ENCODE data around the gene SPSB1.

The SPSB1 gene

DNA sequence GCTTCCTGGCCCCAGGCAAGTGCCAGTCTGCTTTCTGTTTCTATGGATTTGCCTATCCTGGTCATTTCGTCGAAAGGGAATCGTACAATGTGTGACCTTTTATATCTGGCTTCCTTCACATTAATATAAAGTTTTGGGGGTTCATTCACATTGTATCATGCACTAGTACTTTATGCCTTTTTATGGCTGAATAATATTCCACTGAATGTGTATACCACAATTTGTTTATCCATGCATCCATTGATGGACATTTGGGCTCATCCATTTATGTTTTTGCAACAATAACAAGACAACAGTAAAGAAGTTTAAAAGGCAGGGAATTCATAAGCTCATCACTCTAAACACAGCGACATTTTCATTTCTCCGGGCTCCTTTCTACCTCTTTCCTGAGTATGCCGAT is 50.6 kb downstream of the SPSB1 start:
- Histone ChIP-seq H3K27me3 (ENCODE audit: insufficient read depth, insufficient read length) (no peaks in the 10 kb centered on the region), H3K9ac (ENCODE audit: insufficient read length, low read depth) (no peak overlapping the region), H3K9me3 (ENCODE audit: insufficient read depth, low read length) (no peaks in the 10 kb centered on the region; the same call in 1 of the 2 replicates), H3K36me3 (ENCODE audit: insufficient read depth, insufficient read length, low read length) (no peaks in the 10 kb centered on the region), H3K4me1 (ENCODE audit: insufficient read depth, insufficient read length) (peaks cover 12% of the 10 kb centered on the region), H3K4me3 (ENCODE audit: insufficient read length, low read depth) (no peak overlapping the region)
- TF ChIP-seq ZNF274 (IDR thresholded peaks at IDR 0.05; ENCODE audit: low read depth, low read length), result no peak
- TF ChIP-seq YY1 (IDR thresholded peaks at IDR 0.05; ENCODE audit: insufficient read depth, insufficient read length), result no peak
- TF ChIP-seq SUZ12 (IDR thresholded peaks at IDR 0.05; ENCODE audit: extremely low read depth, insufficient read depth, insufficient read length), result no peak
- no peak for DNase-seq (ENCODE audit: low read depth, low spot score)

DNA sequence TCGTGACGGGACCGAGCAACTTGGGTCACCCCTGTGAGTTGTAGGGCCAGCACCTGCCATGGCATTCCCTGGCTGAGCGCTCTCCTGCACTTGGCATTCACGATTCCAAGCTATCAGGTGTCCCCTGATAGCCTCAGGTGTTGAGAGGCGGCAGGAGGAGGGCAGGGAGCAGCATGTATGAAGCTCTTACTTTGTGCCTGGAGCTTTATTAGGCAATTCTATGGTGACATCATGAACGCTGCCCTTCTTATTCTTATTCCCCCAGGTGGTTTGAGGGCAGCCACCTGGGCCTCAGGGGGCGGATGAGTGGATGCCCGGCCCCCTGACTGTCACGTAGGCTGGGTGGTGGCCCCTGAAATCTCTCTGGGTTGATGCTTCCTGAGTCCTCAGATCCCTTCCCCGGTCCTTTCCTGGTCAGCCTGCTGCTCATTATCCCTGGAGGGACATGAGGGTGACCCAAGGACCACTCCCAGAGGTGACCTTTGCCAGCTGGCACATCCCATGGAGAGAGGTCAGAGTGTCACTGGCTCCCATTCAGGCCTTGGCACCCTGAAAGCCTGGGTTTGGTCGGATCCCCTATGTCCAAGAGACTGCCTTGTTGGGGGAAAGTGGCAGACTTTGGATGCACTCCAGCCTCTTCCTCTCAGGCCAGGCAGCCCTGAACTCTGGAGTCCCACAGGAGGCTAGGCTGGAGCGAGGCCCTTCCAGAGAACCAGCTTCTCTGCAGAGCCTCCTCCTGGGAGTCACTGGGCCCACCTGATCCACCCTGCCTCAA is 51.9 kb downstream of the SPSB1 start:
- H3K4me3 ChIP-seq (ENCODE audit: insufficient read length, low read depth), result no peak overlapping the region
- H3K4me1 ChIP-seq (ENCODE audit: insufficient read depth, insufficient read length), result peaks cover 14% of the 10 kb centered on the region
- H3K9me3 ChIP-seq (ENCODE audit: insufficient read depth, low read length), result no peaks in the 10 kb centered on the region; the same call in 1 of the 2 replicates
- peaks cover 3% of the 10 kb centered on the region for H3K36me3 ChIP-seq (ENCODE audit: insufficient read depth, insufficient read length, low read length)
- H3K9ac ChIP-seq (ENCODE audit: insufficient read length, low read depth), result no peak overlapping the region
- DNase-seq (ENCODE audit: low read depth, low spot score), result no peak
- TF ChIP-seq SUZ12 (IDR thresholded peaks at IDR 0.05; ENCODE audit: extremely low read depth, insufficient read depth, insufficient read length) (no peak), ZNF274 (IDR thresholded peaks at IDR 0.05; ENCODE audit: low read depth, low read length) (no peak), YY1 (IDR thresholded peaks at IDR 0.05; ENCODE audit: insufficient read depth, insufficient read length) (no peak)
- H3K27me3 ChIP-seq (ENCODE audit: insufficient read depth, insufficient read length), result no peaks in the 10 kb centered on the region

DNA sequence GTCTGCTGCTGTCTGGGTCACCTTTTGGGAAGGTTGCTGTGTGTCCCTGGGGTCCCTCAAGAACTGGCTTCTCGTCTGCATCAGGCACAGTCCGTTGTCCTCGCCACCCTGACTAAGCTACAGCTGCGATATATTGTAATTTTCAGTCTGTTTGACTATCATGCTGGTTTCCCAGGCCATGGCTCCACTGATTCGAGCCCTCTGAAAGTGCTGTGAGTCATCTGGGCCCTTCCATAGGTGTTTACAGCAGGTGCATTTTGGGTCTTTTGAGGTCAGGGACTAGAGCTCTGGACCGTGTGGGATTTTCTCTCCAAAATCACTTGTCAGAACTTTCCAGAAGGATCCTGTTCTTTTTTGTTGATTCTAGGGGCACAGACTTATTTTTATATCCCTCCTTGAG is 52.8 kb downstream of the SPSB1 start:
- H3K36me3 ChIP-seq (ENCODE audit: insufficient read depth, insufficient read length, low read length), result peaks cover 9% of the 10 kb centered on the region
- H3K9me3 ChIP-seq (ENCODE audit: insufficient read depth, low read length), result no peaks in the 10 kb centered on the region; the same call in 1 of the 2 replicates
- H3K27me3 ChIP-seq (ENCODE audit: insufficient read depth, insufficient read length), result no peaks in the 10 kb centered on the region
- TF ChIP-seq ZNF274 (IDR thresholded peaks at IDR 0.05; ENCODE audit: low read depth, low read length) (no peak), YY1 (IDR thresholded peaks at IDR 0.05; ENCODE audit: insufficient read depth, insufficient read length) (no peak), SUZ12 (IDR thresholded peaks at IDR 0.05; ENCODE audit: extremely low read depth, insufficient read depth, insufficient read length) (no peak)
- DNase-seq (ENCODE audit: low read depth, low spot score), result no peak
- no peak overlapping the region for H3K9ac ChIP-seq (ENCODE audit: insufficient read length, low read depth)
- H3K4me1 ChIP-seq (ENCODE audit: insufficient read depth, insufficient read length), result peaks cover 20% of the 10 kb centered on the region
- no peak overlapping the region for H3K4me3 ChIP-seq (ENCODE audit: insufficient read length, low read depth)

DNA sequence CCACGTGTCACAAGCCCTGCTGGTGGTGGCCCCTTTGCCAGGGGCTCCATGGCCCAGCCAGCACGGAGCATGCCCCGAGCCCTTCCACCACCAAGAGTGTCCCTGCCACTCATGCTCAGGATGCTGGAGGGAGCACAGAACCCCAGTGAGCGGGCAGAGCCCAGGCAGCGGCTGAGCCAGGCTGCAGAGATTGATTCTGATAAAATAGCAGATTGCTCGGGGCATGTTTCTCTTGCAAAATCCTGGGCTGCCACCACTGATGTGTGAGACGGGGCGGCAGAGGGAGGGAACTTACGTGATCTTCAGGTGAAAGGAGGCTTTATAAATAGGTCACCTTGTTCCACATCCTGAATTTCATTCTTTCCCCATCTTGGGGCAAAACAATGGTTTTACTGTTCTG is 53.2 kb downstream of the SPSB1 start:
- Histone ChIP-seq H3K9ac (ENCODE audit: insufficient read length, low read depth) (no peak overlapping the region), H3K4me1 (ENCODE audit: insufficient read depth, insufficient read length) (peaks cover 21% of the 10 kb centered on the region), H3K9me3 (ENCODE audit: insufficient read depth, low read length) (no peaks in the 10 kb centered on the region; the same call in 1 of the 2 replicates), H3K27me3 (ENCODE audit: insufficient read depth, insufficient read length) (no peaks in the 10 kb centered on the region), H3K4me3 (ENCODE audit: insufficient read length, low read depth) (no peak overlapping the region), H3K36me3 (ENCODE audit: insufficient read depth, insufficient read length, low read length) (peaks cover 9% of the 10 kb centered on the region)
- no peak for DNase-seq (ENCODE audit: low read depth, low spot score)
- no peak for TF ChIP-seq YY1 (IDR thresholded peaks at IDR 0.05; ENCODE audit: insufficient read depth, insufficient read length)
- no peak for TF ChIP-seq SUZ12 (IDR thresholded peaks at IDR 0.05; ENCODE audit: extremely low read depth, insufficient read depth, insufficient read length)
- no peak for TF ChIP-seq ZNF274 (IDR thresholded peaks at IDR 0.05; ENCODE audit: low read depth, low read length)

DNA sequence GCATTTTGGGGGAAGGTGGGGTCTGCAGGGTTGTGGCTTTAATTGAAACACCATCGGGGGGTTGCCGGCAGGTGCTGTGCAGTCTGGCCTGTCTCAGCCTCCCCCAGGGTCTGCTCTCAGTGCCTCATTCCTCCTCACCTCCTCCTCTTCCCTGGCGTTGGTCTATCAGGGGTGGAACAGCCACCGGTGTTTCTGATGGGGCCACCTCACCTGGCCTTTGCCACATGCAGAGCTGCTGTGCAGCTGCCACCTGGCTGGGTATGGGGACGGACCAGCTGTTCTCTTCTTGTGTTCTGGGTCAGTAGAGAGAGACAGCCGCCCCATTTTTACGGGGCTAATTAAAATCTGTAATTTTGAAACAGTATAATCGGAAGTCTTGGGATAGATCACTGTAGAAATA is 53.9 kb downstream of the SPSB1 start:
- H3K9me3 ChIP-seq (ENCODE audit: insufficient read depth, low read length), result no peaks in the 10 kb centered on the region; the same call in 1 of the 2 replicates
- H3K4me1 ChIP-seq (ENCODE audit: insufficient read depth, insufficient read length), result peaks cover 21% of the 10 kb centered on the region
- H3K9ac ChIP-seq (ENCODE audit: insufficient read length, low read depth), result no peak overlapping the region
- no peaks in the 10 kb centered on the region for H3K27me3 ChIP-seq (ENCODE audit: insufficient read depth, insufficient read length)
- TF ChIP-seq SUZ12 (IDR thresholded peaks at IDR 0.05; ENCODE audit: extremely low read depth, insufficient read depth, insufficient read length) (no peak), ZNF274 (IDR thresholded peaks at IDR 0.05; ENCODE audit: low read depth, low read length) (no peak), YY1 (IDR thresholded peaks at IDR 0.05; ENCODE audit: insufficient read depth, insufficient read length) (no peak)
- H3K4me3 ChIP-seq (ENCODE audit: insufficient read length, low read depth), result no peak overlapping the region
- H3K36me3 ChIP-seq (ENCODE audit: insufficient read depth, insufficient read length, low read length), result peaks cover 9% of the 10 kb centered on the region
- DNase-seq (ENCODE audit: low read depth, low spot score), result no peak

DNA sequence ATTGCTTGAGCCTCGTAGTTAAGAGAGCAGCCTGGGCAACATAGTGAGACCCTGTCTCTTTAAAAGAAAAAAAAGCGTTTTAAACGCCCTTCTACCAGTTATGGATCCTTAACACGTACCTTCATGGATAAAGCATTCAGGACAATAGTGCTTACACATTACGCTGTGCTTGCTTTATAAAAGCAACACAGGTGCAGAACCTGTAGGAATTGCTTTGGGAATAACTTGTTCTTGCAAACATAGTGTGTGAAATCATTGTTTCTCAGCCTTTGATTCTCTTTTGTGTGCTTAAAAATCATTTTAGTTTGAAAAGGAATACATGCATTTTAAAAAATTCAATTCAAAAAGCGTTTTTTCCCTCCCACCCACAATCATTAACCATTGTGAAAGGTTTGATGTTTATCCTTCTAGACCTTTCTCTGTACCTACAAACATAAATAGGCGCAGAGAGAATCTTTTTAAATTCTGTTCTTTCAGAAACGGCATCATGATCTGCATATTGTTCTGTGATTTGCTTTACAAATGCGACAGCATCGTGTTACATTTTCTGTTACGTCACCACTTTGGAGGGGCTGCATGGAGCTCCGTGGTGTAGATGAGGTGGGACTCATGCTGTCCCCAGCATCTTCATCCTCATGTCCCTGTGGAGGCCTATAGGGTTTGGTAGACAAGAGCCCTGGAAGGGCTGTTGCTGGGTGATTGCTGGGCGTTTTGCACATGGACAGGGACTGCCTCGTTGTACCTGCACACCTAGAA is 54.6 kb downstream of the SPSB1 start:
- Histone ChIP-seq H3K4me3 (ENCODE audit: insufficient read length, low read depth) (no peak overlapping the region), H3K9ac (ENCODE audit: insufficient read length, low read depth) (no peak overlapping the region), H3K36me3 (ENCODE audit: insufficient read depth, insufficient read length, low read length) (peaks cover 9% of the 10 kb centered on the region), H3K27me3 (ENCODE audit: insufficient read depth, insufficient read length) (no peaks in the 10 kb centered on the region), H3K9me3 (ENCODE audit: insufficient read depth, low read length) (no peaks in the 10 kb centered on the region; the same call in 1 of the 2 replicates), H3K4me1 (ENCODE audit: insufficient read depth, insufficient read length) (peaks cover 24% of the 10 kb centered on the region)
- DNase-seq (ENCODE audit: low read depth, low spot score), result no peak
- TF ChIP-seq SUZ12 (IDR thresholded peaks at IDR 0.05; ENCODE audit: extremely low read depth, insufficient read depth, insufficient read length) (no peak), YY1 (IDR thresholded peaks at IDR 0.05; ENCODE audit: insufficient read depth, insufficient read length) (no peak), ZNF274 (IDR thresholded peaks at IDR 0.05; ENCODE audit: low read depth, low read length) (no peak)

DNA sequence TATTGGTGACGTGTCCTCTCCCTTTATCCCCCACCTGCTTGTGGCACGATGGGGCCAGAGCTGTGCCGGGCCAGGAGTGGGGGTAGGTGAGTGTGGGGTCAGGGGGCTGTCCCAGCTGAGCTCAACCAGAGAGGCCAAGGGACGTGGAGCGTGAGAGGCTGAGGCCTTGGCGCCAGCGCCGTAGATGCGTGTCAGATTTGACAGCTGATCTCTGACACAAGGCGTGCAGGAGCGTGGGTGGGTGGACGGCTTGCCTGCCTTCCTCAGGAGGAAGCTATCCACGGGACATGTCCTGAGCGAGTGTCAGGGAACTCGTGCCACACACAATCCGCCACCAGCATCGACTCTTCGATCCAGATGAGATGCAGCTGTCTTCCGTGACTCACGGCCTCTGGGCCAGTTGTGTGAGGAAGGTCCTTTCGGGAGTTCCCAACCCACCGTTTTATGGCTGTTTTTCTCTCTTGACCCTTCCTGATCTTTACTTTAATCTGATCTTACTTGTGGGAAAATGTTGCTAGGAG is 56.7 kb downstream of the SPSB1 start:
- H3K27me3 ChIP-seq (ENCODE audit: insufficient read depth, insufficient read length), result no peaks in the 10 kb centered on the region
- H3K4me1 ChIP-seq (ENCODE audit: insufficient read depth, insufficient read length), result peaks cover 23% of the 10 kb centered on the region
- no peak for DNase-seq (ENCODE audit: low read depth, low spot score)
- H3K36me3 ChIP-seq (ENCODE audit: insufficient read depth, insufficient read length, low read length), result peaks cover 9% of the 10 kb centered on the region
- TF ChIP-seq ZNF274 (IDR thresholded peaks at IDR 0.05; ENCODE audit: low read depth, low read length) (no peak), YY1 (IDR thresholded peaks at IDR 0.05; ENCODE audit: insufficient read depth, insufficient read length) (no peak), SUZ12 (IDR thresholded peaks at IDR 0.05; ENCODE audit: extremely low read depth, insufficient read depth, insufficient read length) (no peak)
- H3K9me3 ChIP-seq (ENCODE audit: insufficient read depth, low read length), result no peaks in the 10 kb centered on the region
- no peak overlapping the region for H3K4me3 ChIP-seq (ENCODE audit: insufficient read length, low read depth)
- no peak overlapping the region for H3K9ac ChIP-seq (ENCODE audit: insufficient read length, low read depth)

All from NT2/D1 (cell line).